Stimulated activated CD4-positive, alpha-beta T cell treated with anti-CD3 and anti-CD28 coated beads, Interleukin-1b, Interleukin-23, amount 100 ng/mL, for 24 hours (primary cell): Measurements from ENCODE around the gene BCO2.
"Not testable (repeated sequence)": the region's sequence is repeated elsewhere in the genome, so short reads cannot be mapped to it uniquely, and the experiment has no call there.

Experiments used
- DNase-seq, 4 experiments: peaks; one replicate each; pipeline ENCODE4 v3.0.0-alpha.2; 2020; ENCODE audit warnings: low read depth in 4 of 4, low spot score in 1 of 4

BCO2 gene

GRCh38 chr11:112165049-112165448 is 10.3 kb upstream of the BCO2 start:
- DNase-seq: no peak

- DNase-seq: no peak
Measured at GRCh38 chr11:112166562-112166961, 8.8 kb upstream of the BCO2 start.

GRCh38 chr11:112167145-112167544 is 8.2 kb upstream of the BCO2 start, which contains the start of gene TEX12:
TEX12 (plus strand) TSS chr11:112167372; CDS start chr11:112169269, 1,897 bp downstream.
- no peak for DNase-seq

- DNase-seq: no peak
Measured at GRCh38 chr11:112172362-112172994, 2.8 kb upstream of the BCO2 start.

GRCh38 chr11:112173152-112173551 is 2.2 kb upstream of the BCO2 start:
- no peak for DNase-seq

GRCh38 chr11:112175599-112175952 is 264 bp downstream of the BCO2 start:
- no peak for DNase-seq

- DNase-seq: no peak
Measured at GRCh38 chr11:112176077-112176476, 765 bp downstream of the BCO2 start.

GRCh38 chr11:112177589-112177988 is 2.3 kb downstream of the BCO2 start:
- no peak for DNase-seq

- DNase-seq: no peak
Measured at GRCh38 chr11:112178428-112178827, 3.1 kb downstream of the BCO2 start.

GRCh38 chr11:112178936-112179335 is 3.6 kb downstream of the BCO2 start:
- DNase-seq: no peak

GRCh38 chr11:112179601-112180000 is 4.3 kb downstream of the BCO2 start:
- DNase-seq: no peak

- DNase-seq: no peak
Measured at GRCh38 chr11:112182867-112183266, 7.6 kb downstream of the BCO2 start.

- no peak for DNase-seq
Measured at GRCh38 chr11:112185883-112186282, 10.6 kb downstream of the BCO2 start.

- no peak for DNase-seq
Measured at GRCh38 chr11:112186304-112186703, 11.0 kb downstream of the BCO2 start.

- DNase-seq: not testable (repeated sequence)
Measured at GRCh38 chr11:112195113-112195512, 19.8 kb downstream of the BCO2 start.

- DNase-seq: no peak
Measured at GRCh38 chr11:112195951-112196351, 20.6 kb downstream of the BCO2 start.

- DNase-seq: no peak
Measured at GRCh38 chr11:112196519-112197087, 21.3 kb downstream of the BCO2 start.

- DNase-seq: not testable (repeated sequence)
Measured at GRCh38 chr11:112199101-112199500, 23.8 kb downstream of the BCO2 start.

- no peak for DNase-seq
Measured at GRCh38 chr11:112200252-112200651, 24.9 kb downstream of the BCO2 start.

- no peak for DNase-seq
Measured at GRCh38 chr11:112206071-112206470, 30.8 kb downstream of the BCO2 start.

- no peak for DNase-seq
Measured at GRCh38 chr11:112210890-112211289, 35.6 kb downstream of the BCO2 start.

- peak in 1 of 4 experiments; percentile 7 for DNase-seq
Measured at GRCh38 chr11:112211536-112211935, 36.2 kb downstream of the BCO2 start.

- no peak for DNase-seq
Measured at GRCh38 chr11:112212290-112212689, 37.0 kb downstream of the BCO2 start.
